Esophagus muscularis mucosa (tissue), 4 donors: ENCODE data around the gene TTI1. TPM values are rescaled to one million over a fixed set of nuclear protein-coding genes. Genes with fewer than 3 reads are reported as not detected.

ENCODE experiments used
- DNase-seq: peaks from one replicate; pipeline ENCODE4 v3.0.0-alpha.2; 2017; ENCODE audit errors: extremely low spot score
- H3K27ac ChIP-seq, 4 donors: fragments of 200-600 bp; sonication (generic); replicated peaks in 1 of 4; 1 replicate in 3 of 4; 2 replicates in 1 of 4; pipeline ENCODE4 v1.5.1; 2016 to 2019; ENCODE audit warnings: mild to moderate bottlenecking in 1 of 4
- H3K27me3 ChIP-seq, 4 donors: fragments of 200-600 bp; sonication (generic); one replicate each; pipeline versions ENCODE4 v1.5.1 to v1.6.0; 2016 to 2019
- H3K36me3 ChIP-seq, 4 donors: fragments of 200-600 bp; sonication (generic); one replicate each; pipeline ENCODE4 v1.5.1; 2016 to 2019
- H3K4me1 ChIP-seq, 4 donors: fragments of 200-600 bp; sonication (generic); one replicate each; pipeline ENCODE4 v1.5.1; 2016 to 2019
- H3K4me3 ChIP-seq, 4 donors: fragments of 200-600 bp; sonication (generic); 1 replicate in 2 of 4; 2 replicates in 2 of 4; pipeline ENCODE4 v1.5.1; 2016 to 2019; ENCODE audit warnings: mild to moderate bottlenecking in 4 of 4, moderate library complexity in 1 of 4
- H3K9me3 ChIP-seq, 4 donors: fragments of 200-600 bp; sonication (generic); 1 replicate in 3 of 4; 2 replicates in 1 of 4; pipeline ENCODE4 v1.5.1; 2016 to 2019
- EP300 ChIP-seq: sonication (generic); formaldehyde crosslinking; IDR thresholded peaks from one replicate; pipeline ENCODE4 v1.6.1; 2017; ENCODE audit warnings: antibody characterized with exemption
- POLR2A ChIP-seq: fragments of 450-650 bp; IDR thresholded peaks from one replicate; pipeline ENCODE4 v1.6.1; 2017; ENCODE audit warnings: antibody characterized with exemption, moderate library complexity, mild to moderate bottlenecking, low read depth
- POLR2AphosphoS5 ChIP-seq, 2 donors: sonication (generic); formaldehyde crosslinking; IDR thresholded peaks; one replicate each; pipeline ENCODE4 v1.6.1; 2017; ENCODE audit warnings: antibody characterized with exemption in 2 of 2
- WGBS: methylation state at CpG from one replicate; pipeline ENCODE4 v1.1.5; 2018; 5-methylcytosine and 5-hydroxymethylcytosine counted together
- intact Hi-C: fragments of 100-400 bp; cut with DNase I; formaldehyde crosslinking; loops from one replicate; pipeline ENCODE4 v1.15.1; 2023
- total RNA-seq, 4 donors: library from RNA; depleted of rRNA; stranded (reverse); fragments of >200 nt; gene quantifications; one replicate each; pipeline versions ENCODE4 v1.1.0 to v1.2.1, GENCODE V29; 2016
- TF ChIP-seq, protein P1 (sequence below), 3 experiments: fragments of 200-600 bp in 2 of 3; fragments of 450-650 bp in 1 of 3; sonication (generic) in 2 of 3; IDR thresholded peaks; one replicate each; pipeline ENCODE4 v1.5.1; 2017 to 2019; ENCODE audit warnings: antibody characterized with exemption in 3 of 3, mild to moderate bottlenecking in 2 of 3, moderate library complexity in 1 of 3

TTI1 gene
- 10 to 100 TPM; 11.3 to 14.3 (median 12.4) TPM for total RNA-seq

DNA sequence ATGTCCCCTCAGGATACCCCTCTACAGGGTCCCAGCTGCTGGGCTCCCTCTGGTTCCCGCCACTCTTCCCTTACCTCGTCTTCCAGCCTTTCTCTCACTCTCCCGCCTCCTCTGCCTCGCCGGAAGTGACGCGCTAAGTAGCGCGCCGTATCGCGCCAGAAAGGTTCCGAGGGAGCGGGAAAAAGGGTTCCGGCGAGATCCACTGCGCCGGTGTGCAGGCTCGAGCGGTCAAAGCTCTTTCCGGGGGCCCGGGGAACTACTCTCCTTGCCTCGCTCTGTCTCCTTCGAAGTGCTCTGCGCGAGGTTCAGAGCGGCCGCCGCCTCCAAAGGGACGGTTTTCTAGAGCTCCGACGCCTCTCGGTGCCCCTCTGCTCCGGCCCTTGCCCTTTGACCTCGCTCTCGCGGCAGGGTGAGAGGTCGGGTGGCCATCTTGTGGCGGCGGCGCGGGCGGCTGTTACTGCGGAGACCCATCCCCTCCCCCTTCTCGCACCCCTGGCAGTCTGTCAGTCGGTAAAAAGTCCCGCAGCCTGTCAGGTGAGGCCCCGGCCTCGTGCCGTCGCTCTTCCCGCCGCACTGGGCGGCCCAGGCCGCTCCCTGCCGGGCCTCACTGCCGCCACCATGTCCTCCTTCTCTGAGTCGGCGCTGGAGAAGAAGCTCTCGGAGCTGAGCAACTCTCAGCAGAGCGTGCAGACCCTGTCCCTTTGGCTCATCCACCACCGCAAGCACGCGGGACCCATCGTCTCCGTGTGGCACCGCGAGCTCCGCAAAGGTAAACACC is at the start of gene TTI1, which contains the start of gene RPRD1B:
Gene TTI1 (minus strand): TSS at position 127 of the 778 bp plus-strand sequence. CDS start 19,640 bp downstream, outside the sequence.
Gene RPRD1B (plus strand): TSS at position 417 of the 778 bp plus-strand sequence. CDS start 202 bp downstream, at position 619.
- WGBS = under 1% methylated on average over 32 of the region's 69 CpGs
- peaks cover 0 to 18% (median 3%) of the 10 kb centered on the region in 4 donors for H3K36me3 ChIP-seq
- no peaks in the 10 kb centered on the region for H3K27me3 ChIP-seq
- H3K4me1 ChIP-seq = peaks cover 43 to 70% (median 61%) of the 10 kb centered on the region in 4 donors
- H3K27ac ChIP-seq = peak within 1 kb of the TSS; percentile 93 to 95 (median 94)
- DNase-seq = peak; percentile 98
- peak within 1 kb of the TSS; percentile 69 to 96 (median 70) for H3K4me3 ChIP-seq
- H3K9me3 ChIP-seq = no peaks in the 10 kb centered on the region
- no peak for TF ChIP-seq EP300
- peak; percentile 87 to 91 for TF ChIP-seq POLR2AphosphoS5 (IDR thresholded peaks at IDR 0.05)
- TF ChIP-seq POLR2A = peak; percentile 40
- intact Hi-C loops = no loop called here

DNA sequence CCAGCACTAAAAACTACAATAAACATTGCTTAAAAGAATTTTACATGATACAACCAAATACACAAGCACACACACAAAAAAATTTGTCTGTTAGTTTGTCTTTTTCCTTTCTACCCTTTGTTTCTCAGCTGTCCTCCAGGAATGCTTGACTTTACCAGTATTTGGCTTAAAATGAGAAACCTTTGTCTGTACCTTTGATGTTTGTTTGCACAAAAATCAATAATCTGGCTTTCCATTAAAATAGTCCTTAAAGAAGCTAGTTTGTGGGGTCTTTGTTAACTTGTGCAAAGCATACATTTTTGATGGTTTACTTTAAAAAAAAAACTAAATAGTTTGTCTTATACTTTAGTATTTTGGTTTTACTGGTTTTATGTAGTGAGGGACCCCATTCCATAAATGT is 49.6 kb upstream of the TTI1 start:
- no peak for DNase-seq
- Histone ChIP-seq H3K27ac (peak overlapping the region; percentile 86 to 90 (median 87)), H3K36me3 (peaks cover 0 to 37% (median 17%) of the 10 kb centered on the region in 4 donors), H3K4me3 (no peak overlapping the region), H3K27me3 (no peaks in the 10 kb centered on the region), H3K4me1 (peaks cover 32 to 87% (median 79%) of the 10 kb centered on the region in 4 donors), H3K9me3 (no peaks in the 10 kb centered on the region)
- intact Hi-C loops = no loop called here
- TF ChIP-seq, protein P1, sequence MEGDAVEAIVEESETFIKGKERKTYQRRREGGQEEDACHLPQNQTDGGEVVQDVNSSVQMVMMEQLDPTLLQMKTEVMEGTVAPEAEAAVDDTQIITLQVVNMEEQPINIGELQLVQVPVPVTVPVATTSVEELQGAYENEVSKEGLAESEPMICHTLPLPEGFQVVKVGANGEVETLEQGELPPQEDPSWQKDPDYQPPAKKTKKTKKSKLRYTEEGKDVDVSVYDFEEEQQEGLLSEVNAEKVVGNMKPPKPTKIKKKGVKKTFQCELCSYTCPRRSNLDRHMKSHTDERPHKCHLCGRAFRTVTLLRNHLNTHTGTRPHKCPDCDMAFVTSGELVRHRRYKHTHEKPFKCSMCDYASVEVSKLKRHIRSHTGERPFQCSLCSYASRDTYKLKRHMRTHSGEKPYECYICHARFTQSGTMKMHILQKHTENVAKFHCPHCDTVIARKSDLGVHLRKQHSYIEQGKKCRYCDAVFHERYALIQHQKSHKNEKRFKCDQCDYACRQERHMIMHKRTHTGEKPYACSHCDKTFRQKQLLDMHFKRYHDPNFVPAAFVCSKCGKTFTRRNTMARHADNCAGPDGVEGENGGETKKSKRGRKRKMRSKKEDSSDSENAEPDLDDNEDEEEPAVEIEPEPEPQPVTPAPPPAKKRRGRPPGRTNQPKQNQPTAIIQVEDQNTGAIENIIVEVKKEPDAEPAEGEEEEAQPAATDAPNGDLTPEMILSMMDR (IDR thresholded peaks at IDR 0.05) = no peak
- no peak for TF ChIP-seq POLR2AphosphoS5 (IDR thresholded peaks at IDR 0.05)
- no peak for TF ChIP-seq EP300
- no peak for TF ChIP-seq POLR2A

DNA sequence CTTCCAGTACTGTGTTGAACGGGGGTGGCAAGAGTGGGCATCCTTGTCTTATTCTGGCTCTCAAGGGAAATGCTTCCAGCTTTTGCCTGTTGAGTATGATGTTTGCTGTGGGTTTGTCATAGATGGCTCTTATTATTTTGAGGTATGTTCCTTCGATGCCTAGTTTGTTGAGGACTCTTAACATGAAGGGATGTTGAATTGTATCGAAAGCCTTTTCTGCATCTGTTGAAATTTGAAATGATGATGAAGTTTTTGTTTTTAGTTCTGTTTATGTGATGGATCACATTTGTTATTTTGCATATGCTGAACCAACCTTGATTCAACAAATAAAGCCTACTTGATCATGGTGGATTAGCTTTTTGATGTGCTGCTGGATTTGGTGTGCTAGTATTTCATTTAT is 48.3 kb upstream of the TTI1 start:
- intact Hi-C loops = no loop called here
- Histone ChIP-seq H3K4me3 (no peak overlapping the region), H3K4me1 (peaks cover 32 to 86% (median 78%) of the 10 kb centered on the region in 4 donors), H3K27me3 (no peaks in the 10 kb centered on the region), H3K36me3 (peaks cover 0 to 39% (median 18%) of the 10 kb centered on the region in 4 donors), H3K9me3 (no peaks in the 10 kb centered on the region), H3K27ac (peak overlapping the region; percentile 86 to 90 (median 87))
- 45% methylated on average over 3 of the region's 3 CpGs for WGBS
- DNase-seq = peak; percentile 8
- TF ChIP-seq POLR2A (no peak), EP300 (no peak), POLR2AphosphoS5 (IDR thresholded peaks at IDR 0.05) (no peak)
- TF ChIP-seq, protein P1 (IDR thresholded peaks at IDR 0.05) = no peak

DNA sequence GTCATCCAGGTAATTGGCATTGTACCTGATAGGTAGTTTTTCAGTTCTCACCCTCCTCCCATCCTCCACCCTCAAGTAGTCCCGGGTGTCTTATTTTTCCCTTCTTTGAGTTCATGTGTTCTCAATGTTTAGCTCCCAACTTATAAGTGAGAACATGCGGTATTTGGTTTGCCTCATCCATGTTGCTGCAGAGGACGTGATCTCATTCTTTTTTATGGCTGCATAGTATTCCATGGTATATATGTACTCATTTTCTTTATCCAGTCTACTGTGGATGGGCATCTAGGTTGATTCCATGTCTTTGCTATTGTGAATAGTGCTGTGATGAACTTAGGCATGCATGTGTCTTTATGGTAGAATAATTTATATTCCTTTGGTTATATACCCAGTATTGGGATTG is 46.1 kb upstream of the TTI1 start:
- H3K9me3 ChIP-seq = no peaks in the 10 kb centered on the region
- 93% methylated on average over 3 of the region's 3 CpGs for WGBS
- no peaks in the 10 kb centered on the region for H3K27me3 ChIP-seq
- no peak for DNase-seq
- intact Hi-C loops = no loop called here
- peaks cover 0 to 31% (median 14%) of the 10 kb centered on the region in 4 donors for H3K36me3 ChIP-seq
- H3K4me1 ChIP-seq = peaks cover 32 to 86% (median 78%) of the 10 kb centered on the region in 4 donors
- no peak overlapping the region for H3K4me3 ChIP-seq
- H3K27ac ChIP-seq = peak overlapping the region in 3 of 4 donors; percentile 81 to 90 (median 83)
- no peak for TF ChIP-seq EP300
- TF ChIP-seq POLR2A = no peak
- no peak for TF ChIP-seq POLR2AphosphoS5 (IDR thresholded peaks at IDR 0.05)
- TF ChIP-seq, protein P1 (IDR thresholded peaks at IDR 0.05) = no peak

DNA sequence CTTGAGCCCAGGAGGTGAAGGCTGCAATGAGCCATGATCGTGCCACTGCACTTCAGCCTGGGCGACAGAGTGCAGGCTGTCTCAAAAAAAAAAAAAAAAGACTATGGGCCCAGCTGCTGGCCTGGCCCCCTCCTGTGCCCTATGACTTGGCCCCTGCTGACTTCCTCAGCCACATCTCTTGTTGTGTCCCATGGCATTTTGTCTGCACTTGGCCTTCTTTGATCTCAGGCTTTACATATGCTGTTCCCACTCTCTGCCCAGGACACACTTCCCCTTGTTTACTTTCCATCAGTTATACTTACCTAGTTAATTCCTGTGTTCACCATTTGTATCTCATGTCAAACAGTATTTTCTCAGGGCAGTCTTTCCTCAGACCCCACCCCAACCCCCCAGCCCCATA is 44.8 kb upstream of the TTI1 start:
- DNase-seq = peak; percentile 45
- Histone ChIP-seq H3K27ac (peak overlapping the region; percentile 80 to 90 (median 82)), H3K27me3 (no peaks in the 10 kb centered on the region), H3K9me3 (no peaks in the 10 kb centered on the region), H3K4me3 (no peak overlapping the region), H3K4me1 (peaks cover 31 to 86% (median 79%) of the 10 kb centered on the region in 4 donors), H3K36me3 (peaks cover 0 to 31% (median 14%) of the 10 kb centered on the region in 4 donors)
- TF ChIP-seq, protein P1 (IDR thresholded peaks at IDR 0.05) = no peak
- no peak for TF ChIP-seq POLR2A
- no peak for TF ChIP-seq POLR2AphosphoS5 (IDR thresholded peaks at IDR 0.05)
- TF ChIP-seq EP300 = no peak
- intact Hi-C loops = no loop called here
- 96% methylated on average over 2 of the region's 2 CpGs for WGBS
